ENCODE measurements around the gene PPP1R1A.

PPP1R1A gene

GRCh38 chr12:54543526-54543925 lies 44.9 kb downstream of the PPP1R1A start:
- H3K4me3 ChIP-seq (ENCODE audit: low read depth, low read length), result no peak overlapping the region
- no peak for TF ChIP-seq POLR2A (IDR thresholded peaks at IDR 0.05; ENCODE audit: extremely low read depth, insufficient read length)
- no peak for TF ChIP-seq CTCF (IDR thresholded peaks at IDR 0.05; ENCODE audit: low read depth, low read length)
- TF ChIP-seq MYC (IDR thresholded peaks at IDR 0.05; ENCODE audit: low read depth, low read length), result no peak
- no peak for TF ChIP-seq MAX (IDR thresholded peaks at IDR 0.05; ENCODE audit: low read depth, low read length)
- DNase-seq (ENCODE audit: low read depth), result no peak

GRCh38 chr12:54541751-54542290 lies 46.6 kb downstream of the PPP1R1A start:
- DNase-seq (ENCODE audit: low read depth), result no peak
- TF ChIP-seq MYC (IDR thresholded peaks at IDR 0.05; ENCODE audit: low read depth, low read length) (no peak), POLR2A (IDR thresholded peaks at IDR 0.05; ENCODE audit: extremely low read depth, insufficient read length) (no peak), MAX (IDR thresholded peaks at IDR 0.05; ENCODE audit: low read depth, low read length) (no peak), CTCF (IDR thresholded peaks at IDR 0.05; ENCODE audit: low read depth, low read length) (no peak)
- no peak overlapping the region for H3K4me3 ChIP-seq (ENCODE audit: low read depth, low read length)

DNA sequence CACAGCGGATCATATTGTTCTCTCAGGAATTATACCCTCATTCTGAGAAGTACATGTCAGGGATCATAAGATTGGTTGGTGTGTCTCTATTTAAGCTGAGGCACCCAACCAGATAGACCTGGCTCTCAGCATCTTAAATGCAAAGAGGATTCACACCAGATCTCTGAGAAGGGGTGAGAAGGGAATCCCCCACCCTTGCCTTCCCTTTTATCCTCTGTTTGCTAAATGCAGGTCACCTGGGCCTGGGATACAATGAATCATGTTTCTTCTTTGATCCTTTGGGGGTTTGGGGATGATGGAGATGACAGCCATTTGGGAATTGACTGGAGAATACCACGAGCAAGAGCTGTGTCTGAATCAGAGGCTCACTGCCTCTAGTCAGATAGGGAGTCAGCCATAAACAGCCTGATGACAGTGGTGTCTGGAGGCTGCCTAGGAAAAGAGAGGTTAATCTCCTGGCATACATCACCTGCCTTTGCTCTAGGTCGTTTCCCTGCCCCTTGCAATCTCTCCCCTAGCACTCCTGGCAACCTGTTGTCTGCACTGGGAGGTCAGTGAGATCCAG lies 50.2 kb downstream of the PPP1R1A start:
- no peak overlapping the region for H3K4me3 ChIP-seq (ENCODE audit: low read depth, low read length)
- DNase-seq (ENCODE audit: low read depth), result no peak
- TF ChIP-seq MAX (IDR thresholded peaks at IDR 0.05; ENCODE audit: low read depth, low read length), result no peak

DNA sequence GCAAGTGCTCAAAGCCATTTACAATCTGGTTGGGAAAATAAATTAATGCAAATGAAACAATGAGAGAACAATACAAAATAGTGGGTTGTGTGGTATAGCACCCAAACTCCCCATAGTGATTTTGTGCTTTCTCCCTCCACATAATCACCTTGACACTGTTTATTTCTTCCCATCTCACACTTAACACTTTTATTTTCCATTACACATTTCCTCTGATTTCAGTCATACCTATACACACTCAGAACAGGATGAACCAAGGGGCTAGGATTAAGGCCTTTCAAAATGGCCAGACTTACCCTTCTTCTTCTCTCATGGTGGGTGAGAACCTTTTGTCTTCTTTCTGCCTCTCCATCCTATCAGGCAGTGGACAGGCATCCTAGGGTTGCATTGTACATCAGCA lies 53.0 kb downstream of the PPP1R1A start:
- TF ChIP-seq POLR2A (IDR thresholded peaks at IDR 0.05; ENCODE audit: extremely low read depth, insufficient read length) (no peak), CTCF (IDR thresholded peaks at IDR 0.05; ENCODE audit: low read depth, low read length) (no peak), MYC (IDR thresholded peaks at IDR 0.05; ENCODE audit: low read depth, low read length) (no peak), MAX (IDR thresholded peaks at IDR 0.05; ENCODE audit: low read depth, low read length) (no peak)
- H3K4me3 ChIP-seq (ENCODE audit: low read depth, low read length), result no peak overlapping the region
- DNase-seq (ENCODE audit: low read depth), result no peak

DNA sequence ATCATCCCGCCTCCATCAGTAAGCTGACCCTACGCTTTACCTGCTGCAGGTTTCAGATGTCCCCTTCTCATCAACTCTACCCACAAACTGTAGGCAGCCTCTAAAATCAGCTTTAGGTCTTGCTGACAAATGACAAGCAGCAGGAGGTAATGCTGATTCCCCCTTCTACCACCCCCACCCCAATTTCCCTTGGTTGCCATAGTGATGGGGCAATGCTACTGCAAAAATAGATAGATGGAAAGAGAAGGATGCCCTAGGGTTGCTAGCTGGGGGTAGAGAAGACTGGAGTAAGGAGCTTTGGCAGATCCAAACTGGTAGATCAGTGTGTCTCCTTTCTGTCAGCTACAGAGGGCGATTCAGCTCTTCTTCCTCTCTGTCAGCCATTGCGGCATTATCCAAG lies 58.9 kb downstream of the PPP1R1A start:
- TF ChIP-seq MAX (IDR thresholded peaks at IDR 0.05; ENCODE audit: low read depth, low read length) (no peak), POLR2A (IDR thresholded peaks at IDR 0.05; ENCODE audit: extremely low read depth, insufficient read length) (no peak), MYC (IDR thresholded peaks at IDR 0.05; ENCODE audit: low read depth, low read length) (no peak), CTCF (IDR thresholded peaks at IDR 0.05; ENCODE audit: low read depth, low read length) (no peak)
- no peak overlapping the region for H3K4me3 ChIP-seq (ENCODE audit: low read depth, low read length)
- DNase-seq (ENCODE audit: low read depth), result no peak
